ENCODE data around the gene SERAC1.

Gene SERAC1

DNA sequence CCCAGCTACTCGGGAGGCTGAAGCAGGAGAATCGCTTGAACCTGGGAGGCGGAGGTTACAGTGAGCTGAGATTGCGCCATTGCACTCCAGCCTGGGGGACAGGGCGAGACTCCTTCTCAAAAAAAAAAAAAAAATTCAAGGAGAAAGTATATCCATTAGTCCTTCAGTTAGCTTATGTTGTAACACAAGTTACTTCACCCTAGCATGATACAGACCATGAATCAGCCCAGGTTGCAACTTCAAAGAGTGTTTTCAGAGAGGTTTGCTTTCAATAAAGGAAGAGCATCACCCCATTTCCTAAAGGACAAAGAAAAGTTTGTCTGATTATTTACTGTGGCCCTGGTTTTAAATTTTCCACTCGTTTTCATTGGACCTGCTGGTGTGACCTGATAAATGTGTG lies 73.0 kb downstream of the SERAC1 start:
- no peak for TF ChIP-seq FOXP2 (optimal IDR thresholded peaks at IDR 0.05; ENCODE audit: borderline replicate concordance, extremely low read depth, extremely low read length, insufficient read depth)
- TF ChIP-seq, protein P1, sequence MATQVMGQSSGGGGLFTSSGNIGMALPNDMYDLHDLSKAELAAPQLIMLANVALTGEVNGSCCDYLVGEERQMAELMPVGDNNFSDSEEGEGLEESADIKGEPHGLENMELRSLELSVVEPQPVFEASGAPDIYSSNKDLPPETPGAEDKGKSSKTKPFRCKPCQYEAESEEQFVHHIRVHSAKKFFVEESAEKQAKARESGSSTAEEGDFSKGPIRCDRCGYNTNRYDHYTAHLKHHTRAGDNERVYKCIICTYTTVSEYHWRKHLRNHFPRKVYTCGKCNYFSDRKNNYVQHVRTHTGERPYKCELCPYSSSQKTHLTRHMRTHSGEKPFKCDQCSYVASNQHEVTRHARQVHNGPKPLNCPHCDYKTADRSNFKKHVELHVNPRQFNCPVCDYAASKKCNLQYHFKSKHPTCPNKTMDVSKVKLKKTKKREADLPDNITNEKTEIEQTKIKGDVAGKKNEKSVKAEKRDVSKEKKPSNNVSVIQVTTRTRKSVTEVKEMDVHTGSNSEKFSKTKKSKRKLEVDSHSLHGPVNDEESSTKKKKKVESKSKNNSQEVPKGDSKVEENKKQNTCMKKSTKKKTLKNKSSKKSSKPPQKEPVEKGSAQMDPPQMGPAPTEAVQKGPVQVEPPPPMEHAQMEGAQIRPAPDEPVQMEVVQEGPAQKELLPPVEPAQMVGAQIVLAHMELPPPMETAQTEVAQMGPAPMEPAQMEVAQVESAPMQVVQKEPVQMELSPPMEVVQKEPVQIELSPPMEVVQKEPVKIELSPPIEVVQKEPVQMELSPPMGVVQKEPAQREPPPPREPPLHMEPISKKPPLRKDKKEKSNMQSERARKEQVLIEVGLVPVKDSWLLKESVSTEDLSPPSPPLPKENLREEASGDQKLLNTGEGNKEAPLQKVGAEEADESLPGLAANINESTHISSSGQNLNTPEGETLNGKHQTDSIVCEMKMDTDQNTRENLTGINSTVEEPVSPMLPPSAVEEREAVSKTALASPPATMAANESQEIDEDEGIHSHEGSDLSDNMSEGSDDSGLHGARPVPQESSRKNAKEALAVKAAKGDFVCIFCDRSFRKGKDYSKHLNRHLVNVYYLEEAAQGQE (IDR thresholded peaks at IDR 0.05; ENCODE audit: insufficient read depth in 1 of 2, low read depth in 2 of 2, low read length in 2 of 2) = no peak
- TF ChIP-seq TAF1 (IDR thresholded peaks at IDR 0.05; ENCODE audit: borderline replicate concordance, insufficient read depth, low read length) = no peak
- TF ChIP-seq POLR2AphosphoS5 (IDR thresholded peaks at IDR 0.05; ENCODE audit: low read depth, low read length) = no peak
- TF ChIP-seq SIN3A (IDR thresholded peaks at IDR 0.05; ENCODE audit: borderline replicate concordance, insufficient read depth, low read length) = no peak

DNA sequence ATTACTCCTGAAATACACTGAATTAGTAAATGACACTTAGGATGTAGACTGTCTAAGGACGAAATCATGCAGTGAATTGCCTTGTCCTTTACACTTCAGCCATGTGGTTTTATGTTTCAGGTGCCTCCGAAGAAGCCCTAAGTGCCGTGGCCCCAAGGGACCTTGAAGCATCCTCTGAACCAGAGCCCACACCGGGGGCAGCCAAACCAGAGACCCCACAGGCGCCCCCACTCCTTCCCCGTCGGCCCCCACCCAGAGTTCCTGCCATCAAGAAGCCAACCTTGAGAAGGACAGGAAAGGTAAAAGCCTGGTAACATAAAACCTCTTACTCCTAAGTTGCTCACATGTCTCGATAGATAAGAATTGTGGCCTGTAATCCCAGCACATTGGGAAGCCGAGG lies 75.3 kb downstream of the SERAC1 start:
- TF ChIP-seq POLR2AphosphoS5 (IDR thresholded peaks at IDR 0.05; ENCODE audit: low read depth, low read length) (no peak), FOXP2 (optimal IDR thresholded peaks at IDR 0.05; ENCODE audit: borderline replicate concordance, extremely low read depth, extremely low read length, insufficient read depth) (no peak), SIN3A (IDR thresholded peaks at IDR 0.05; ENCODE audit: borderline replicate concordance, insufficient read depth, low read length) (no peak), TAF1 (IDR thresholded peaks at IDR 0.05; ENCODE audit: borderline replicate concordance, insufficient read depth, low read length) (no peak)
- TF ChIP-seq, protein P1 (IDR thresholded peaks at IDR 0.05; ENCODE audit: insufficient read depth in 1 of 2, low read depth in 2 of 2, low read length in 2 of 2) = no peak

DNA sequence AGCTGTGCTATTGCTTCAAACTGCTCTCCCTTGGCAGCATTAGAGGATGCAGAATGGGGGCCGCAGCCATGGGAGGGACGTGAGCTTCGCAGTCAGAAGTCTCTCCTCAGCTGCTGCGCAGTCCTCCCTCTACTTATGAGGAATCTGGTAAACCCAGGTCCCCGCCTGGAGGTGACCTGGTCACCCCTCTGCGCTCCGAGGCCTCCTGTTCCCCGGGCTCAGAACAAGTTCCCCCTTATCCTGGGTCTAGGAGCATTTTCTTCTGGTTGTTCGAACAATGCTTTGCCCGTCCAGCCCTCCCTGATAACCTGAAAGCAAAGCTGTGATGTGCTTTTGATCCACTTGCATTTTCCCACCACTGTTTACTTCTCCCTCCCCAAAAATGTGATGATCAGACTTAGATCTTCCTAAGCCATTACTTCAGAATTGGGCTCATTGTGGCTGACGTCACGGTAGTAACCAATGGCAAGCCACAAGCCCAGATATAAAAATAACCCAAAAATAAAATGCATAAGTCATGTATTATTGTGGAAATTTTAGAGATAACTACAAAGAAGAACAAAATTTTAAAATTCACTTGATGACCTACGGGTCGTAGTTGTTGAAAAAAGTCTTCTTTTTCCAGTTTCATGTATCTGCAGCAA lies 80.7 kb downstream of the SERAC1 start:
- no peak for TF ChIP-seq POLR2AphosphoS5 (IDR thresholded peaks at IDR 0.05; ENCODE audit: low read depth, low read length)

DNA sequence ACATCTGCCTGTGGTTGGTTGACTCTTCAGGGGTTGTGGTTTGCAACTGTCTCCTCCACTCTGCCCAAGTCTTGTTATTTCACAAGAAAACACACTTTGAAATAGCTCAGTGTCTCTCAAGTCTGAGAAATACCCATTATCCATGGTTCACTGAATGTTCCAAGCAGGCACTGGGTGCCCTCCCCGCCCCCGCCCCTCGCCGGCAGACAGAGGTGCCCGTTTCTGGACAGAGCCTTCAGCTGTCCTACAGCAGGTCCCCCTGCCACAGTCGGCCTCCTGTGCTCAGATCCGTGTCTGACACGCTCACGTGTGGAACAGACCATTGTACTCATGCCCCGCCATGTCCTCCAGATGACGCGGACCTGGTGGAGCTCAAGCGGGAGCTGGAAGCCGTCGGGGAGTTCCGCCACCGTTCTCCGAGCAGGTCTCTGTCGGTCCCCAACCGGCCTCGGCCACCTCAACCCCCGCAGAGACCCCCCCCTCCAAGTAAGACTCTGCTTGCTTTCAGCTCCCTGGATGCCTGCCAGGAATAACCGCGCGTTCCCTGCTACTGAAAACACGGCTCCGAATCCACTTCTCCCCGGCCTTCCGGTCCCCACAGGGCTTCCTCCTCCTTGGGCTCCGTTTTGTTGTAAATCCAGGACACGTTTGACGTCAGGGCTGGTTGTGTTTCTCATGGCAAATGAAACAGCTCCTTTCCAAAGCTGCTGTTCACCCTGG lies 81.4 kb downstream of the SERAC1 start:
- TF ChIP-seq FOXP2 (optimal IDR thresholded peaks at IDR 0.05; ENCODE audit: borderline replicate concordance, extremely low read depth, extremely low read length, insufficient read depth) (no peak), SIN3A (IDR thresholded peaks at IDR 0.05; ENCODE audit: borderline replicate concordance, insufficient read depth, low read length) (no peak), POLR2AphosphoS5 (IDR thresholded peaks at IDR 0.05; ENCODE audit: low read depth, low read length) (no peak), TAF1 (IDR thresholded peaks at IDR 0.05; ENCODE audit: borderline replicate concordance, insufficient read depth, low read length) (no peak)
- TF ChIP-seq, protein P1 (IDR thresholded peaks at IDR 0.05; ENCODE audit: insufficient read depth in 1 of 2, low read depth in 2 of 2, low read length in 2 of 2) = no peak

DNA sequence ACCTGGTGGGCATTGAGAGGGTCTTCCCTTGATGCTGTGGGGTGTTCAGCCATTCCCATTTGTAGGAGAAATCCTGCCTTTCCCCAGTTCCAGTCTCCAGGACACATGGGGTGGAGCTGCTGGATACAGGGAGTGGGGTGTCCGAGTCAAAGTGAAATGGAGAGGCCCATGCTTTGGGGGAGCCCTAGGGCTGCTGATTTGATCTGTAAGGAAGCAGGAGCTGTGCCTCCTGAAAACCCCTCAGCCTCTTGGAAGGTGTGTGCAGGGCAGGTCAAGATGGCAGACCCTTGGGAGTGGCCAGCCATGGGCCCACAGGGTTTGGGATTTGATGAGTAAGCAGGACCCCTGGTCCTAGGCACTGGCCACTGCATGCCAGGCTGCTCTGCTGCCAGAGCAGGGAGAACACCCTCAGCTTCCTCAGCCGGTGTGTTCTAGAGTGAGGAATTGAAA lies 82.0 kb downstream of the SERAC1 start:
- no peak for TF ChIP-seq SIN3A (IDR thresholded peaks at IDR 0.05; ENCODE audit: borderline replicate concordance, insufficient read depth, low read length)
- TF ChIP-seq, protein P1 (IDR thresholded peaks at IDR 0.05; ENCODE audit: insufficient read depth in 1 of 2, low read depth in 2 of 2, low read length in 2 of 2) = no peak
- TF ChIP-seq TAF1 (IDR thresholded peaks at IDR 0.05; ENCODE audit: borderline replicate concordance, insufficient read depth, low read length) = no peak
- no peak for TF ChIP-seq FOXP2 (optimal IDR thresholded peaks at IDR 0.05; ENCODE audit: borderline replicate concordance, extremely low read depth, extremely low read length, insufficient read depth)

Measured in PFSK-1 (cell line).